ENCODE results near the gene PRKD2. TPM values are rescaled to one million over a fixed set of nuclear protein-coding genes. Genes with fewer than 3 reads are reported as not detected.

PRKD2 gene
- total RNA-seq, 5 donors from 2014 or later (not counting 1 experiment from before 2014, with no cell fraction given), result 121 to 145 (median 138) TPM

DNA sequence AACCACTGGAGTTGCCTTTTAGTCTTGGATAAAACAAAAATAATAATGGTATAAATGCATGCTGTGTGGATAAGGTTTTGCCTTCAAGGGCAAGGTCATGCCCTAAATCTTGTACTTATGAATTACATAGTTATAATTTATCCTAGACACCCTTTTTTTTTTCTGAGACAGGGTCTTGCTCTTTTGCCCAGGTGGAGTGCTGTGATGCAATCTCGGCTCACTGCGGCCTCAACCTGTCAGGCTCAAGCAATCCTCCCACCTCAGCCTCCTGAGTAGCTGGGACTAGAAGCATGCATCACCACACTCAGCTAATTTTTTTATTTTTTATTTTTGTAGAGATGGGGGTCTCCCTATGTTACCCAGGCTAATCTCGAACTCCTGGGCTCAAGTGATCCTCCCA, 48.3 kb downstream of the PRKD2 start:
- Mint-ChIP-seq H3K4me1 (no peaks in the 10 kb centered on the region), H3K27ac (no peak overlapping the region), H3K36me3 (peaks cover 13% of the 10 kb centered on the region), H3K9me3 (no peaks in the 10 kb centered on the region), H3K4me3 (no peak overlapping the region), H3K27me3 (no peaks in the 10 kb centered on the region)
- ATAC-seq (replicated peaks in 1 of 4), result no peak
- CTCF ChIA-PET, result no interaction called here
- H3K36me3 ChIP-seq (ENCODE audit: control insufficient read depth in 2 of 2, extremely low read depth in 1 of 2, insufficient read depth in 1 of 2, low read length in 1 of 2), result peaks cover 0 to 13% of the 10 kb centered on the region in 2 donors
- no peak overlapping the region for H3K4me3 ChIP-seq (ENCODE audit: control insufficient read depth in 1 of 2, extremely low read depth in 1 of 2, low read length in 1 of 2)
- POLR2A ChIA-PET, result no interaction called here
- H3K9me3 ChIP-seq, result no peaks in the 10 kb centered on the region
- no peaks in the 10 kb centered on the region for H3K4me1 ChIP-seq (ENCODE audit: control insufficient read depth in 1 of 2, extremely low read depth in 1 of 2, insufficient read depth in 2 of 2, low read length in 2 of 2)
- DNase-seq, result no peak
- WGBS (ENCODE audit: insufficient coverage), result no CpG with 5 or more reads among the region's 3 CpGs
- H3K27ac ChIP-seq (ENCODE audit: low read length), result no peak overlapping the region
- no peaks in the 10 kb centered on the region for H3K27me3 ChIP-seq (replicated peaks in 1 of 2; ENCODE audit: control insufficient read depth in 2 of 2, extremely low read depth in 1 of 2, insufficient read depth in 2 of 2, low read length in 1 of 2)

DNA sequence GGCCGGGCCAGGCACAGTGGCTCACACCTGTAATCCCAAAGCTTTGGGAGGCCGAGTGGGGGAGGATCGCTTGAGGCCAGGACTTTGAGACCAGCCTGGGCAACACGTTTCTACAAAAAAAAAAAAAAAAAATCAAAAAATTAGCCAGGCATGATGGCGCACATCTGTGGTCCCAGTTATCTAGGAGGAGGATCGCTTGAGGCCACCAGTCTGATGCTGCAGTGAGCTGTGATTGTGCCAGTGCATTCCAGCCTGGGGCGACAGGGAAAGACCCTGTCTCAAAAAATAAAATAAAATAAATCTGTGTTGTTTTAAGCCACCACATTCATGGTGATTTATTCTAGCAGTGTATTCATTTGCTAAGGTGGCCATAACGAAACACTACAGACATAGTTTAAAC, 51.8 kb downstream of the PRKD2 start:
- Mint-ChIP-seq H3K9me3 (no peaks in the 10 kb centered on the region), H3K27ac (no peak overlapping the region), H3K27me3 (no peaks in the 10 kb centered on the region), H3K4me3 (no peak overlapping the region), H3K4me1 (peaks cover 14 to 17% (median 14%) of the 10 kb centered on the region in 3 donors), H3K36me3 (no peaks in the 10 kb centered on the region)
- Histone ChIP-seq H3K27ac (ENCODE audit: low read length) (no peak overlapping the region), H3K36me3 (ENCODE audit: control insufficient read depth in 2 of 2, extremely low read depth in 1 of 2, insufficient read depth in 1 of 2, low read length in 1 of 2) (no peaks in the 10 kb centered on the region), H3K27me3 (replicated peaks in 1 of 2; ENCODE audit: control insufficient read depth in 2 of 2, extremely low read depth in 1 of 2, insufficient read depth in 2 of 2, low read length in 1 of 2) (peaks cover 0 to 9% of the 10 kb centered on the region in 2 experiments), H3K4me1 (ENCODE audit: control insufficient read depth in 1 of 2, extremely low read depth in 1 of 2, insufficient read depth in 2 of 2, low read length in 2 of 2) (peaks cover 8 to 18% of the 10 kb centered on the region in 2 experiments), H3K9me3 (no peaks in the 10 kb centered on the region), H3K4me3 (ENCODE audit: control insufficient read depth in 1 of 2, extremely low read depth in 1 of 2, low read length in 1 of 2) (no peak overlapping the region)
- CTCF ChIA-PET, result interaction anchor here in 1 of 2 donors (0.6 kb wide), 1 partner anchor 329 kb away, joined by 6 read pairs; no protein-coding TSS in a partner anchor
- 76% methylated on average over 4 of the region's 8 CpGs for WGBS (ENCODE audit: insufficient coverage)
- no peak for DNase-seq
- POLR2A ChIA-PET, result no interaction called here
- no peak for ATAC-seq (replicated peaks in 1 of 4)

DNA sequence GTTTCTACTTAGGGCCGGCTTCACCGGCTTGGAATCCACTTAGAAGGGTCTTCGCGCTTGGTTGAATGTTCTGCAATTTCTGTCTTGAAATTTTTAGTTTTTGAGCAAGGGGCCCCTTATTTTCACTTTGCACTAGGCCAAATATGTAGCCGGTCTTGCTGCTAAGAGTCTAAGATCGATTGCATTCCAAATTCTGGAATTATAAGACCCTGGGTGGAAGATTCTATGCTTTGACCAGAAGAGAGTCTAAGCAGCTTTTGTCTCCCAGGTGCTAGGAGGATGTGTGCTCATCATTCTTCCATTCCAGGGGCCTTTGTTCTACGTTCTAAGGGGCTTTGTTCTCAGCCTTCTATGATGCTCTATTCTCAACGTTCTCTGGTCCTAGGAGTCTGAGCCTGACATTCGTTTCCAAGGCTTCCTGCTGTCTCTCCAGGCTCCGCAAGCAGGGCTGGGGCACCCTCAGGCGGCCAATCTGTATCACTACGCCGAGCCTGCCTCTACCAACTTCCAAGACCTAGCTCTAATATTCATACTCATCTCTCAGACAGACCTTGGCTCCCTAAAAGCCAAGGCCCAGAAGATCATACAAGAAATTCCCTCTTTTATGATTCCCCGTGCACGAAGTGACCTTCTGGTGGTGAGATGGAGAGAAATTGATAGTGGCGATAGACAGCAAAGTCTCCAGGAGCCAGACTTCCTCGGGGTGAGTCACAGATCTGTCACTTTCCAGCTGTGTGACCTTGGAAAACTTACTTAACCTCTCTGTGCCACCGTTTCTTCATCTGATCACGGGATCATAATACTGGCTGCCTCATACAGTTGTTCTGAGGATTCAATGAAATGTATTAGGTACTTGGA, 55.0 kb downstream of the PRKD2 start:
- ATAC-seq (replicated peaks in 1 of 4), result peak; percentile 39 to 56 (median 44)
- peak overlapping the region; percentile 44 for H3K27ac ChIP-seq (ENCODE audit: low read length)
- 2% methylated on average over 11 of the region's 19 CpGs for WGBS (ENCODE audit: insufficient coverage)

DNA sequence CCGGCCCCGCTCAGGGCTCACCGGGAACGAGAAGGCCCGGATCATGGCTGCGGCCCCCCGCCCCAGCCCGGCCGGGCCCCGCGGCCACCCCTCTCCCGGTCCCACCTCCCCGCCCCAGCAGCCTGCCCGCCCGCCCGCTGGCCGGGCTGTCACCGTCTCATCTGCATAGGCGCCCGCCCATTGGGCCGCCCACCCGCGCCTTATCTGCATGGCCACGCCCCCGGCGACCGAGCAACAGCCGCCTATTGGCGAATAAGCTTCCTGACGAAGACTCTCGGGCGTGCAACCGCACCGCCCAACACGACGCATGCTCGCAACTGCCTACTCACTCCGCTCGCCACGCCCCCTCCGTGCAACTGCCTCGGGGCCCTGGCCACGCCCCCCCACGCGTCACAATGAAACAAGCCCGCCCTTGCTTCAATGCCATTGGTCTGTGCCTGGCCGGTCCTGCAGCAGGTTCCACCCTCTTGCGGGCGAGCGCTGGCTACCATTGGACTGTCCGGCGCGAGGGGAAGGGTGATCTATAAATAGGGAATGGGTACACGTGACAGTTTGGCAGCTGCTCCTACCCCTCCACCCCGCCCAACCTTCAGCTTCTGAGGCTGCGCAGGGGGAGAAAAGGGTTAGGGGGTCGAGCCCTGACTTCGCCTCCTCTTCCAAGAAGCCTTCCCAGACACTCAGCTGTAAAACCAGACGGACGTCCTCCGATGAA, 55.7 kb downstream of the PRKD2 start, which contains the start of gene DACT3:
Gene DACT3 (minus strand): TSS at position 163 of the 712 bp plus-strand sequence. CDS start 118 bp downstream, at position 45.
- Mint-ChIP-seq H3K27ac (peak within 1 kb of the TSS; percentile 82 to 87), H3K9me3 (no peaks in the 10 kb centered on the region), H3K27me3 (peaks cover 17 to 22% of the 10 kb centered on the region in 2 donors), H3K36me3 (no peaks in the 10 kb centered on the region), H3K4me3 (peak within 1 kb of the TSS; percentile 79 to 81 (median 80)), H3K4me1 (peaks cover 18 to 27% (median 23%) of the 10 kb centered on the region in 3 donors)
- Histone ChIP-seq H3K27ac (ENCODE audit: low read length) (peak within 1 kb of the TSS; percentile 44), H3K4me3 (ENCODE audit: control insufficient read depth in 1 of 2, extremely low read depth in 1 of 2, low read length in 1 of 2) (peak within 1 kb of the TSS; percentile 57 to 77), H3K9me3 (no peaks in the 10 kb centered on the region), H3K36me3 (ENCODE audit: control insufficient read depth in 2 of 2, extremely low read depth in 1 of 2, insufficient read depth in 1 of 2, low read length in 1 of 2) (no peaks in the 10 kb centered on the region), H3K4me1 (ENCODE audit: control insufficient read depth in 1 of 2, extremely low read depth in 1 of 2, insufficient read depth in 2 of 2, low read length in 2 of 2) (peaks cover 15 to 30% of the 10 kb centered on the region in 2 experiments), H3K27me3 (replicated peaks in 1 of 2; ENCODE audit: control insufficient read depth in 2 of 2, extremely low read depth in 1 of 2, insufficient read depth in 2 of 2, low read length in 1 of 2) (peaks cover 2 to 40% of the 10 kb centered on the region in 2 experiments)
- under 1% methylated on average over 44 of the region's 61 CpGs for WGBS (ENCODE audit: insufficient coverage)
- ATAC-seq (replicated peaks in 1 of 4) (peak; percentile 86 to 95 (median 94)), DNase-seq (peak; percentile 98 to 100 (median 100))
- CTCF ChIA-PET, result interaction anchor here (0.5 to 2.1 kb wide), 22 partner anchors 13 to 1958 kb away, joined by 3 to 40 read pairs (median 4); partner anchors contain the start of gene RPL18 (in 1 of the 2)
- POLR2A ChIA-PET, result interaction anchor here in 1 of 2 donors (0.5 to 1.0 kb wide), 6 partner anchors 19 to 1079 kb away, joined by 3 to 8 read pairs (median 4); partner anchors contain the start of gene PTGIR

More for the DNA sequence above, 55.0 kb downstream of the PRKD2 start:
- H3K27me3 ChIP-seq (replicated peaks in 1 of 2; ENCODE audit: control insufficient read depth in 2 of 2, extremely low read depth in 1 of 2, insufficient read depth in 2 of 2, low read length in 1 of 2), result peaks cover under 1 to 37% of the 10 kb centered on the region in 2 experiments
- Mint-ChIP-seq H3K27ac (peak overlapping the region; percentile 82 to 87), H3K4me3 (peak overlapping the region; percentile 79 to 81 (median 80)), H3K9me3 (no peaks in the 10 kb centered on the region), H3K27me3 (peaks cover 14 to 16% of the 10 kb centered on the region in 2 donors), H3K36me3 (no peaks in the 10 kb centered on the region), H3K4me1 (peaks cover 18 to 27% (median 23%) of the 10 kb centered on the region in 3 donors)
- ChIA-PET CTCF (interaction anchor here (0.5 to 2.1 kb wide), 22 partner anchors 12 to 1957 kb away, joined by 3 to 40 read pairs (median 3); partner anchors contain the start of gene RPL18 (in 1 of the 2)), POLR2A (interaction anchor here (0.5 to 1.0 kb wide), 5 partner anchors 20 to 123 kb away, joined by 4 to 8 read pairs (median 4); partner anchors contain the start of gene PTGIR (in 1 of the 2))
- DNase-seq, result peak; percentile 58 to 89 (median 73)
- peaks cover 15 to 30% of the 10 kb centered on the region in 2 experiments for H3K4me1 ChIP-seq (ENCODE audit: control insufficient read depth in 1 of 2, extremely low read depth in 1 of 2, insufficient read depth in 2 of 2, low read length in 2 of 2)
- H3K36me3 ChIP-seq (ENCODE audit: control insufficient read depth in 2 of 2, extremely low read depth in 1 of 2, insufficient read depth in 1 of 2, low read length in 1 of 2), result no peaks in the 10 kb centered on the region
- H3K4me3 ChIP-seq (ENCODE audit: control insufficient read depth in 1 of 2, extremely low read depth in 1 of 2, low read length in 1 of 2), result peak overlapping the region; percentile 57 to 77
- no peaks in the 10 kb centered on the region for H3K9me3 ChIP-seq

DNA sequence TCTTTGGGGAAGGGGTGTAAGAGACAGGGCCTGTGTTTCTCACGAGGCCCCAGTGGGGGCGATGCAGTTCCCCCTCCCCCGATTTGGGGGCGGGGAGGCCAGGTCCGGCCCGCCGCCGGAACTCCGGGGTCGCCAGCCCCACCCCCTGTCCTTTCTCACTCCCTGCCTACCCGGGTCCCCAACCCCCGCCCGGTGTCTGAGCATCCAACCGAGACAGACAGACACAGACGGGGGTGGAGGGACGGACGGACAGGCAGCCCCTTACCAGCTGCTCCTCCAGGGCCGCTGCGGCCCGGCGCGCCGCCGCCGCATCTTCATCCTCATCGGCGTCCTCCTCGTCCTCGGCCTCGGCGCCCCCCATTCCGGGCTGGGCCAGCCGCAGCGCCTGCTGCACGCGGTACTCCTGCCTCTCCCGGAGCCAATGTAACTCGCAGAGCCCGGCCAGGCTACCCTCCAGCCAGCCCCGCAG, 56.3 kb downstream of the PRKD2 start:
- H3K4me1 Mint-ChIP-seq, result peaks cover 18 to 27% (median 23%) of the 10 kb centered on the region in 3 donors
- H3K36me3 ChIP-seq (ENCODE audit: control insufficient read depth in 2 of 2, extremely low read depth in 1 of 2, insufficient read depth in 1 of 2, low read length in 1 of 2), result no peaks in the 10 kb centered on the region
- H3K27me3 ChIP-seq (replicated peaks in 1 of 2; ENCODE audit: control insufficient read depth in 2 of 2, extremely low read depth in 1 of 2, insufficient read depth in 2 of 2, low read length in 1 of 2), result peaks cover 2 to 46% of the 10 kb centered on the region in 2 experiments
- under 1% methylated on average over 38 of the region's 40 CpGs for WGBS (ENCODE audit: insufficient coverage)
- no peak overlapping the region for H3K27ac ChIP-seq (ENCODE audit: low read length)
- no peak overlapping the region for H3K27ac Mint-ChIP-seq
- H3K4me3 Mint-ChIP-seq, result peak overlapping the region; percentile 50 to 79 (median 62)
- no peaks in the 10 kb centered on the region for H3K9me3 Mint-ChIP-seq
- H3K4me3 ChIP-seq (ENCODE audit: control insufficient read depth in 1 of 2, extremely low read depth in 1 of 2, low read length in 1 of 2), result peak overlapping the region; percentile 30 to 39
- H3K36me3 Mint-ChIP-seq, result no peaks in the 10 kb centered on the region
- CTCF ChIA-PET, result interaction anchor here (0.6 to 2.1 kb wide), 11 partner anchors 27 to 180 kb away, joined by 3 to 40 read pairs (median 4); no protein-coding TSS in a partner anchor
- peaks cover 17 to 22% of the 10 kb centered on the region in 2 donors for H3K27me3 Mint-ChIP-seq
- H3K9me3 ChIP-seq, result no peaks in the 10 kb centered on the region
- POLR2A ChIA-PET, result interaction anchor here in 1 of 2 donors (0.5 to 1.0 kb wide), 3 partner anchors 36 to 1080 kb away, joined by 3 to 8 read pairs (median 4); partner anchors contain the start of gene PTGIR
- peak in 1 of 4 experiments; percentile 0 for ATAC-seq (replicated peaks in 1 of 4)
- peaks cover 15 to 30% of the 10 kb centered on the region in 2 experiments for H3K4me1 ChIP-seq (ENCODE audit: control insufficient read depth in 1 of 2, extremely low read depth in 1 of 2, insufficient read depth in 2 of 2, low read length in 2 of 2)
- no peak for DNase-seq

Measured in T-cell (primary cell).